CD14-positive monocyte (primary cell): ENCODE results near the gene ACO2. TPM values are rescaled to one million over a fixed set of nuclear protein-coding genes. Genes with fewer than 3 reads are reported as not detected.

Experiments used
- DNase-seq, 3 donors: peaks; one replicate each; pipeline ENCODE4 v3.0.0-alpha.2; 2011 to 2022
- H2AFZ ChIP-seq: 2 replicates; pipeline ENCODE4 v1.6.0; 2012; ENCODE audit warnings: mild to moderate bottlenecking, low read depth, low read length, inconsistent platforms; ENCODE audit not compliant: insufficient read depth, poor library complexity, severe bottlenecking
- H3K27ac ChIP-seq, 2 donors: 1 replicate in 1 of 2; 2 replicates in 1 of 2; pipeline ENCODE4 v1.5.1; 2012 to 2013; ENCODE audit warnings: low read length in 2 of 2, control low read depth in 1 of 2, inconsistent platforms in 1 of 2, low read depth in 1 of 2, mild to moderate bottlenecking in 1 of 2
- H3K27me3 ChIP-seq, 2 donors: one replicate each; pipeline versions ENCODE4 v1.6.0 to v1.6.1; 2011 to 2013; ENCODE audit warnings: low read length in 2 of 2; ENCODE audit not compliant: control insufficient read depth in 2 of 2, insufficient read depth in 2 of 2
- H3K36me3 ChIP-seq, 2 donors: replicated peaks in 1 of 2; 1 replicate in 1 of 2; 2 replicates in 1 of 2; pipeline versions ENCODE4 v1.5.1 to v1.6.1; 2012 to 2013; ENCODE audit warnings: low read length in 2 of 2, control low read depth in 1 of 2, inconsistent platforms in 1 of 2, mild to moderate bottlenecking in 1 of 2; ENCODE audit not compliant: insufficient read depth in 2 of 2, control insufficient read depth in 1 of 2
- H3K4me1 ChIP-seq, 2 donors: 1 replicate in 1 of 2; 2 replicates in 1 of 2; pipeline versions ENCODE4 v1.5.1 to v1.6.1; 2012 to 2013; ENCODE audit warnings: low read length in 2 of 2, control low read depth in 1 of 2, inconsistent platforms in 1 of 2, mild to moderate bottlenecking in 1 of 2, moderate library complexity in 1 of 2; ENCODE audit not compliant: insufficient read depth in 2 of 2, control insufficient read depth in 1 of 2
- H3K4me2 ChIP-seq: replicated peaks from 2 replicates; pipeline ENCODE3; 2012; ENCODE audit warnings: low read length, moderate library complexity, mild to moderate bottlenecking; ENCODE audit not compliant: poor library complexity, severe bottlenecking; ENCODE audit errors: extremely low read depth
- H3K4me3 ChIP-seq, 3 experiments: fragments of 200-600 bp in 1 of 3; sonication (generic) in 1 of 3; replicated peaks in 1 of 3; 1 replicate in 2 of 3; 2 replicates in 1 of 3; pipeline ENCODE4 v1.5.1; 2011 to 2013; ENCODE audit warnings: low read length in 3 of 3, mild to moderate bottlenecking in 3 of 3, control low read depth in 2 of 3, low read depth in 2 of 3, inconsistent platforms in 1 of 3, moderate library complexity in 1 of 3
- H3K79me2 ChIP-seq: 2 replicates; pipeline ENCODE4 v1.6.0; 2012; ENCODE audit warnings: mild to moderate bottlenecking, control low read depth, inconsistent platforms, low read length, moderate library complexity; ENCODE audit not compliant: insufficient read depth
- H3K9ac ChIP-seq: 2 replicates; pipeline ENCODE4 v1.6.0; 2017; ENCODE audit warnings: low read length, mild to moderate bottlenecking; ENCODE audit not compliant: insufficient read depth, poor library complexity, severe bottlenecking
- H3K9me3 ChIP-seq, 2 donors: replicated peaks in 1 of 2; 1 replicate in 1 of 2; 2 replicates in 1 of 2; pipeline versions ENCODE4 v1.5.1 to v1.6.1; 2012 to 2013; ENCODE audit warnings: low read length in 2 of 2, control low read depth in 1 of 2; ENCODE audit not compliant: control insufficient read depth in 1 of 2, insufficient read depth in 1 of 2
- H4K20me1 ChIP-seq: 2 replicates; pipeline ENCODE4 v1.6.0; 2012; ENCODE audit warnings: mild to moderate bottlenecking, low read length, control low read depth, moderate library complexity; ENCODE audit not compliant: insufficient read depth
- H3K27ac Mint-ChIP-seq, 7 donors: one replicate each; pipeline ENCODE4 v1.8.0; 2020; ENCODE audit warnings: mild to moderate bottlenecking in 7 of 7, mixed read lengths in 7 of 7, moderate library complexity in 6 of 7, inconsistent platforms in 2 of 7
- H3K27me3 Mint-ChIP-seq, 3 donors: one replicate each; pipeline ENCODE4 v1.8.0; 2021 to 2022; ENCODE audit warnings: low read depth in 3 of 3, mild to moderate bottlenecking in 3 of 3, mixed read lengths in 3 of 3, moderate library complexity in 3 of 3, inconsistent platforms in 1 of 3
- H3K36me3 Mint-ChIP-seq, 2 donors: one replicate each; pipeline ENCODE4 v1.8.0; 2020; ENCODE audit warnings: mixed read lengths in 2 of 2, inconsistent platforms in 1 of 2, mild to moderate bottlenecking in 1 of 2
- H3K4me1 Mint-ChIP-seq: one replicate; pipeline ENCODE4 v1.8.0; 2020; ENCODE audit warnings: mild to moderate bottlenecking, mixed read lengths
- H3K4me3 Mint-ChIP-seq, 2 donors: one replicate each; pipeline ENCODE4 v1.8.0; 2020; ENCODE audit warnings: mild to moderate bottlenecking in 2 of 2, mixed read lengths in 2 of 2, moderate library complexity in 1 of 2
- H3K9me3 Mint-ChIP-seq, 7 donors: one replicate each; pipeline ENCODE4 v1.8.0; 2020 to 2022; ENCODE audit warnings: mixed read lengths in 7 of 7, mild to moderate bottlenecking in 6 of 7, moderate library complexity in 6 of 7, inconsistent platforms in 2 of 7
- WGBS: methylation state at CpG from one replicate; pipeline ENCODE4 v1.1.5; 2013; ENCODE audit warnings: missing lambda C conversion rate; ENCODE audit not compliant: insufficient coverage; 5-methylcytosine and 5-hydroxymethylcytosine counted together
- intact Hi-C, 2 donors: fragments of 100-400 bp; cut with micrococcal nuclease; formaldehyde crosslinking; loops; one replicate each; pipeline versions ENCODE4 v1.15.0 to v1.15.1; 2023
- polyA plus RNA-seq, 3 donors: library from polyadenylated mRNA; depleted of rRNA in 1 of 3; unstranded in 2 of 3; stranded (reverse) in 1 of 3; fragments of 300-500 nt in 2 of 3; fragments of >200 nt in 1 of 3; fragmentation: Illumina TruSeq in 2 of 3; gene quantifications; 1 replicate in 2 of 3; 2 replicates in 1 of 3; pipeline ENCODE4 v1.2.3, GENCODE V29; 2012 to 2021
- TF ChIP-seq, protein P1 (sequence below): fragments of 200-600 bp; IDR thresholded peaks from one replicate; pipeline ENCODE4 v1.8.0; 2022; ENCODE audit warnings: antibody characterized with exemption, mild to moderate bottlenecking

Gene ACO2
- polyA plus RNA-seq, 3 donors = 56.8 to 75.8 (median 64.2) TPM

DNA sequence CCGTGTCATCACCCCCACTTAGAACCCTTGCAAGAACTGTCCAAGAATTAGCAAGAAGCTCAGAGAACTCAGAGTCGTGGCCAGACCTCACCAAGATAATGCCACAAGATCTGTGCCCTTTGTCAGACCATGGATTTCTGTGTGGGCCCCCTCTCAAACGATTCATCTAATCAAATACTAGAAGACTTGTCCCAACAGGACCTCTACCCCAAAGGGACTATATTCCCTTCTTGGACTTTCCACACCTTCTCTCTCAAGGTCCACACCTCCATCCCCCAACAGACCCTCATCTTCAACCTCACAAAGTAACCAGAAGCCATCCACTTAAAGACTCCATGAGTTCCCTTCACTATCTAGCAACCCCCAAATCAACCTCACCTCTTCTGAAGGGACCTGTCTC is 72.6 kb downstream of the ACO2 start:
- Histone ChIP-seq H3K9ac (no peak overlapping the region), H3K36me3 (peaks cover 13 to 40% of the 10 kb centered on the region in 2 donors), H3K4me1 (peaks cover 17 to 24% of the 10 kb centered on the region in 2 donors), H3K27ac (no peak overlapping the region), H3K79me2 (peaks cover 40% of the 10 kb centered on the region), H3K4me2 (no peak overlapping the region), H4K20me1 (peaks cover 23% of the 10 kb centered on the region), H3K27me3 (no peaks in the 10 kb centered on the region), H3K9me3 (no peaks in the 10 kb centered on the region), H2AFZ (no peak overlapping the region), H3K4me3 (no peak overlapping the region)
- 94% methylated on average over 3 of the region's 3 CpGs for WGBS
- Mint-ChIP-seq H3K9me3 (no peaks in the 10 kb centered on the region), H3K27ac (peak overlapping the region in 1 of 7 donors; percentile 1), H3K27me3 (no peaks in the 10 kb centered on the region), H3K4me1 (peaks cover 29% of the 10 kb centered on the region), H3K36me3 (peaks cover 28 to 36% of the 10 kb centered on the region in 2 donors), H3K4me3 (no peak overlapping the region)
- intact Hi-C loops = loop anchor here (5.0 kb wide), 3 partner anchors 51 to 74 kb away; partner anchors contain the start of genes ACO2 (in 1 of the 2) and PHF5A (in 1 of the 2)
- TF ChIP-seq, protein P1, sequence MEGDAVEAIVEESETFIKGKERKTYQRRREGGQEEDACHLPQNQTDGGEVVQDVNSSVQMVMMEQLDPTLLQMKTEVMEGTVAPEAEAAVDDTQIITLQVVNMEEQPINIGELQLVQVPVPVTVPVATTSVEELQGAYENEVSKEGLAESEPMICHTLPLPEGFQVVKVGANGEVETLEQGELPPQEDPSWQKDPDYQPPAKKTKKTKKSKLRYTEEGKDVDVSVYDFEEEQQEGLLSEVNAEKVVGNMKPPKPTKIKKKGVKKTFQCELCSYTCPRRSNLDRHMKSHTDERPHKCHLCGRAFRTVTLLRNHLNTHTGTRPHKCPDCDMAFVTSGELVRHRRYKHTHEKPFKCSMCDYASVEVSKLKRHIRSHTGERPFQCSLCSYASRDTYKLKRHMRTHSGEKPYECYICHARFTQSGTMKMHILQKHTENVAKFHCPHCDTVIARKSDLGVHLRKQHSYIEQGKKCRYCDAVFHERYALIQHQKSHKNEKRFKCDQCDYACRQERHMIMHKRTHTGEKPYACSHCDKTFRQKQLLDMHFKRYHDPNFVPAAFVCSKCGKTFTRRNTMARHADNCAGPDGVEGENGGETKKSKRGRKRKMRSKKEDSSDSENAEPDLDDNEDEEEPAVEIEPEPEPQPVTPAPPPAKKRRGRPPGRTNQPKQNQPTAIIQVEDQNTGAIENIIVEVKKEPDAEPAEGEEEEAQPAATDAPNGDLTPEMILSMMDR = no peak
- DNase-seq = no peak

DNA sequence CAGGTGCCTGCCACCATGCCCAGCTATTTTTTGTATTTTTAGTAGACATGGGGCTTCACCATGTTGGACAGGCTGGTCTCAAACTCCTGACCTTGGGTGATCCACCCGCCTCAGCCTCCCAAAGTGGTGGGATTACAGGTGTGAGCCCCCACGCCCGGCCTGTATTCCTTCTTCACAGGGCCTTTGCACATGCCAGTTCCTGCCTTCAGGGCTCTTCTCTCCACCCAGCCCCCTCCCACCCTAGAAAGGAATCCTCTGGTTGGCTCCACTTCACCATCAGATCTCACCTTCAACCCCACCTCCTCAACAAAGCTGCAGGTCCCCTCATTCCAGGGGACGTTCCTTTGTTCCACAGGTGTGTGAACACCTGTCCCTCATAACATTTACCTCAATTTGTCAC is 73.3 kb downstream of the ACO2 start:
- no peak for DNase-seq
- no peak overlapping the region for H3K27ac ChIP-seq
- no peaks in the 10 kb centered on the region for H3K27me3 ChIP-seq
- TF ChIP-seq, protein P1 = no peak
- Mint-ChIP-seq H3K9me3 (no peaks in the 10 kb centered on the region), H3K36me3 (peaks cover 24 to 30% of the 10 kb centered on the region in 2 donors), H3K27ac (peak overlapping the region in 3 of 7 donors; percentile 50 to 76 (median 68)), H3K4me1 (peaks cover 29% of the 10 kb centered on the region), H3K27me3 (peaks cover 0 to 2% (median 0%) of the 10 kb centered on the region in 3 donors), H3K4me3 (no peak overlapping the region)
- H2AFZ ChIP-seq = no peak overlapping the region
- H3K9ac ChIP-seq = no peak overlapping the region
- no peaks in the 10 kb centered on the region for H3K9me3 ChIP-seq
- H3K36me3 ChIP-seq = peaks cover 13 to 36% of the 10 kb centered on the region in 2 donors
- H3K4me3 ChIP-seq = no peak overlapping the region
- H3K79me2 ChIP-seq = peaks cover 40% of the 10 kb centered on the region
- 100% methylated on average over 4 of the region's 4 CpGs for WGBS
- intact Hi-C loops = loop anchor here (5.0 kb wide), 3 partner anchors 50 to 75 kb away; partner anchors contain the start of genes ACO2 (in 1 of the 2) and PHF5A (in 1 of the 2)
- H3K4me1 ChIP-seq = peaks cover 17 to 24% of the 10 kb centered on the region in 2 donors
- H3K4me2 ChIP-seq = no peak overlapping the region
- H4K20me1 ChIP-seq = peaks cover 23% of the 10 kb centered on the region
